ENCODE measurements around the gene LRRC42.

DNA sequence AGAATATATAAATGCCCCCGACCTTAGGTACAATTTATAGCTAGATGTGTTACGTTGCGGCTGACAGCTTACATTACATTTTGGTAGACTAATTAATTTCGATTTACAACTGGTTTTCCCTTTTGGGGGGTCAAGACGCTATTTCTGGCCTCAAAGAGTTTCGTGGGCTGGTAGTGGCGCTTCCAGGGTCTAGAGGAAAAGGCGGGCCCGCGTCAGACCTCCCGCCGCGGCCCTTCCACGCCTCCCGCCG is 1.0 kb upstream of the LRRC42 start:
- no peak for TF ChIP-seq EZH2phosphoT487 (conservative IDR thresholded peaks at IDR 0.05; ENCODE audit: low read length)
- TF ChIP-seq, protein P1, sequence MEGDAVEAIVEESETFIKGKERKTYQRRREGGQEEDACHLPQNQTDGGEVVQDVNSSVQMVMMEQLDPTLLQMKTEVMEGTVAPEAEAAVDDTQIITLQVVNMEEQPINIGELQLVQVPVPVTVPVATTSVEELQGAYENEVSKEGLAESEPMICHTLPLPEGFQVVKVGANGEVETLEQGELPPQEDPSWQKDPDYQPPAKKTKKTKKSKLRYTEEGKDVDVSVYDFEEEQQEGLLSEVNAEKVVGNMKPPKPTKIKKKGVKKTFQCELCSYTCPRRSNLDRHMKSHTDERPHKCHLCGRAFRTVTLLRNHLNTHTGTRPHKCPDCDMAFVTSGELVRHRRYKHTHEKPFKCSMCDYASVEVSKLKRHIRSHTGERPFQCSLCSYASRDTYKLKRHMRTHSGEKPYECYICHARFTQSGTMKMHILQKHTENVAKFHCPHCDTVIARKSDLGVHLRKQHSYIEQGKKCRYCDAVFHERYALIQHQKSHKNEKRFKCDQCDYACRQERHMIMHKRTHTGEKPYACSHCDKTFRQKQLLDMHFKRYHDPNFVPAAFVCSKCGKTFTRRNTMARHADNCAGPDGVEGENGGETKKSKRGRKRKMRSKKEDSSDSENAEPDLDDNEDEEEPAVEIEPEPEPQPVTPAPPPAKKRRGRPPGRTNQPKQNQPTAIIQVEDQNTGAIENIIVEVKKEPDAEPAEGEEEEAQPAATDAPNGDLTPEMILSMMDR (IDR thresholded peaks at IDR 0.05; ENCODE audit: insufficient read depth, low read length, poor library complexity, severe bottlenecking) = no peak

Measured in SU-DHL-6 (cell line).